ENCODE results near the gene ARHGAP32. TPM values are rescaled to one million over a fixed set of nuclear protein-coding genes. Genes with fewer than 3 reads are reported as not detected.
A peak's percentile ranks its signal among the peaks of the same experiment; 100 is the strongest.

Gene ARHGAP32
- total RNA-seq, 1 donor from 2014 or later, result 41.4 TPM

DNA sequence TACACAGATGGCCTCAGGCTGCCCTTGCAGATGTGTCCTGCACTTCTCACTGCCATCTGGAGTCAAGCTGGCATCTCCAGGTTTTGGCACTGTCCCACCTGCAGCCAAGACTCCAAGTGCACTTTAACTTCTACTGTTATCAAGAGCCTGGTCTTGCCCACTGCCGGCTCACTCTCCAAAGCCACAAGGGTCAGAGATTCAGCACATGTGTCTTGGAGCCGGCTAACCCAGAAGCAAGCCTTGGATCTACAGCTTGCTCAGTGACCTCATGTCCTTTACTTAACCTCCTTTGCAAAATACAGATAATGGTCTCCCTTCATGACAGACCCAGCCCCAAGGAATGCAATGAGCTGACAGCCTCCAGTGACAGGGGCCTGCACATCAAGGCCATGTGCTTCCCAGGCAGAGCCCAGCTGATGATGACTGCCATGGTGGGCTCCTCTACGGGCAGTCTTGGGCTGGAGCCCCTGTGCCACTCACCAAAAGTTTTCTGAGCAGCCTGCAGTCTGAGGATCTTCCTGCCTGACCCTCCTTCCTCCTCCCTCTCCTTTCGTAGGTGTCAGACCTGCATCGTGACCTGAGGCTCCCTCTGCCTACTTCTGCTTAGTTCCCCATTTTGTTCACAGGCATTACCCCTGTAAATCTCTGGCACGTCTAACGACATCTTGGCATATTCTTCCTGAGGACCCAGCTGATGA lies 258.5 kb downstream of the ARHGAP32 start:
- Mint-ChIP-seq H3K4me1 (peaks cover 21% of the 10 kb centered on the region), H3K4me3 (no peak overlapping the region), H3K36me3 (no peaks in the 10 kb centered on the region), H3K27ac (no peak overlapping the region), H3K27me3 (ENCODE audit: low read depth) (no peaks in the 10 kb centered on the region), H3K9me3 (peaks cover 4% of the 10 kb centered on the region)
- TF ChIP-seq, protein P1, sequence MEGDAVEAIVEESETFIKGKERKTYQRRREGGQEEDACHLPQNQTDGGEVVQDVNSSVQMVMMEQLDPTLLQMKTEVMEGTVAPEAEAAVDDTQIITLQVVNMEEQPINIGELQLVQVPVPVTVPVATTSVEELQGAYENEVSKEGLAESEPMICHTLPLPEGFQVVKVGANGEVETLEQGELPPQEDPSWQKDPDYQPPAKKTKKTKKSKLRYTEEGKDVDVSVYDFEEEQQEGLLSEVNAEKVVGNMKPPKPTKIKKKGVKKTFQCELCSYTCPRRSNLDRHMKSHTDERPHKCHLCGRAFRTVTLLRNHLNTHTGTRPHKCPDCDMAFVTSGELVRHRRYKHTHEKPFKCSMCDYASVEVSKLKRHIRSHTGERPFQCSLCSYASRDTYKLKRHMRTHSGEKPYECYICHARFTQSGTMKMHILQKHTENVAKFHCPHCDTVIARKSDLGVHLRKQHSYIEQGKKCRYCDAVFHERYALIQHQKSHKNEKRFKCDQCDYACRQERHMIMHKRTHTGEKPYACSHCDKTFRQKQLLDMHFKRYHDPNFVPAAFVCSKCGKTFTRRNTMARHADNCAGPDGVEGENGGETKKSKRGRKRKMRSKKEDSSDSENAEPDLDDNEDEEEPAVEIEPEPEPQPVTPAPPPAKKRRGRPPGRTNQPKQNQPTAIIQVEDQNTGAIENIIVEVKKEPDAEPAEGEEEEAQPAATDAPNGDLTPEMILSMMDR (IDR thresholded peaks at IDR 0.05; ENCODE audit: unreplicated experiment), result no peak
- no peak for DNase-seq (ENCODE audit: low spot score in 2 of 2, unreplicated experiment in 2 of 2)

DNA sequence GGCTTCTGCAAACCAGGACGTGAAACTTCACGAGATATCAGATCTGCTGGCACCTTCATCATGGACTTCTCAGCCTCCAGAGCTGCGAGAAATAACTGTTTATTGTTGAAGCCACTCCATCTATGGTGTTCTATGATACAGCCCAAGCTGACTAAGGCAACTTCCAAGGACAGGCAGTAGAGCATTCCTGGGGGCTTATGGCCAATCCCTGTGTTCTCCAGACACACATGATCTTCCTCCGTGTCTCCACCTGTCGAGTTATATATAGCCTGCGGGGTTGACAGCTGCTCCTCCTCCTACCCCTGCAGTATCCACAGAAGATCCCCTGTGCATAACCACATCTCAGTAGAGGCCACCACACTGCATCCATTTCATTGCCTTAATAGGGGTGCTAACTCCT lies 260.5 kb downstream of the ARHGAP32 start:
- Mint-ChIP-seq H3K36me3 (no peaks in the 10 kb centered on the region), H3K4me1 (peaks cover 28% of the 10 kb centered on the region), H3K4me3 (no peak overlapping the region)

DNA sequence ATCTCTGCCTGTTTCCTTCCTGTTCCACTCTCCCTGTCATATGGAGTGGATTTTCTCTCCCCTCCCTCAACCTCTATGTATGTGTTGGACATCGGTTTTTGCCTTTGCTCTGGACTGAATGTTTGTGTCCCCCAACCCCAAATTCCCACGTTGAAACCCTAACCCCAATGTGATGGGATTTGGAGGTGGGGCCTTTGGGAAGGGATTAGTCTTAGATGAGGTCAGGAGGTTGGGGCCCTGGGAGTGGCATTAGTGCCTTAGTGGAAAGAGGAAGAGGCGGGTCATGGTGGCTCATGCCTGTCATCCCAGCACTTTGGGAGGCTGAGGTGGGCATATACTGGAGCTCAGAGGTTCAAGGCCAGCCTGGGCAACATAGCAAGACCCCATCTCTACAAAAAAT lies 261.1 kb downstream of the ARHGAP32 start:
- H3K9me3 Mint-ChIP-seq, result peaks cover 4% of the 10 kb centered on the region
- H3K4me3 Mint-ChIP-seq, result no peak overlapping the region
- TF ChIP-seq, protein P1 (IDR thresholded peaks at IDR 0.05; ENCODE audit: unreplicated experiment), result no peak
- H3K27ac Mint-ChIP-seq, result peak overlapping the region; percentile 43
- peaks cover 2% of the 10 kb centered on the region for H3K27me3 Mint-ChIP-seq (ENCODE audit: low read depth)
- no peaks in the 10 kb centered on the region for H3K36me3 Mint-ChIP-seq
- peaks cover 32% of the 10 kb centered on the region for H3K4me1 Mint-ChIP-seq
- DNase-seq (ENCODE audit: low spot score in 2 of 2, unreplicated experiment in 2 of 2), result no peak

More for the DNA sequence above, 260.5 kb downstream of the ARHGAP32 start:
- Mint-ChIP-seq H3K27ac (no peak overlapping the region), H3K27me3 (ENCODE audit: low read depth) (no peaks in the 10 kb centered on the region), H3K9me3 (peaks cover 4% of the 10 kb centered on the region)
- TF ChIP-seq, protein P1 (IDR thresholded peaks at IDR 0.05; ENCODE audit: unreplicated experiment), result no peak
- DNase-seq (ENCODE audit: low spot score in 2 of 2, unreplicated experiment in 2 of 2), result no peak

DNA sequence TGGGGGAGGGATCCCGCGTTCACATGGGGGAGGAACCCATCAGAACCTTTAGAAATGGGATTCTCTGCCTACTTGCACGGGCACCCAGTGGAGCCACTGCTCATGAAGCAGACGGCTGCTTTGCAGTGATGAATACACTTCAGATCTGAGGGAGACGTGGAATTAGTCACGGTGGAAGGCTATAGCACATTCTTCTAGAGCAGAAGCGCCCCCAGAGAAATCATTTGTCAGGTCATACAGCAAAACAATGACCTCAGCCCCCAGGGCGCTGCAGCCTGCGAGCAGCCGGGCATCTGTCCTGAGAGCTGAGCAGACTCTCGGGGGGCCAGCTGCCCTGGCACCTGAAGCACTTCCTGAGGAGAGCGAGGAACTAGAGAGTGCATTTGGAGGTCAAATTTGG lies 262.1 kb downstream of the ARHGAP32 start:
- H3K27me3 Mint-ChIP-seq (ENCODE audit: low read depth), result peaks cover 2% of the 10 kb centered on the region

DNA sequence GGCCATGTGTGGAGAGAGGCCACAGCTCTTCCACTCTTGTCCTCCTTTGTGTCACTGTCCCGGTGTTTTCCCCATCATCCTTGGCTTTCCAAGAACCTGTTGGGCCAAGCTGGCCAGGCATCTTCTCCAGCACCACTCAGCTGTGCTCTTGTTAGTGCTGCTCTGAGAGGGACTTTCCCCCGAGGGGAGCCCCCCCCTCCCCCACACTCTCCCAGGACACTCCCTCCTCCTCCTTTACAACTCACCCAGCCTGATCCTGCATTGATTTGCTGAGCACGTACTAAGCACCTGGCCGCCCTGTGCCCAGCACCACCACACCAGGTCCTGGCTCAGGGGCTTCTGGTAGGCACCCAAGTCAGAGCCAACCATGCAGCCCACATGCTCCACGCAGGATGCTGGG lies 262.7 kb downstream of the ARHGAP32 start:
- Mint-ChIP-seq H3K36me3 (no peaks in the 10 kb centered on the region), H3K4me1 (peaks cover 32% of the 10 kb centered on the region), H3K4me3 (no peak overlapping the region), H3K27ac (no peak overlapping the region), H3K27me3 (ENCODE audit: low read depth) (peaks cover 2% of the 10 kb centered on the region), H3K9me3 (peaks cover 4% of the 10 kb centered on the region)
- DNase-seq (ENCODE audit: low spot score in 2 of 2, unreplicated experiment in 2 of 2), result no peak
- TF ChIP-seq, protein P1 (IDR thresholded peaks at IDR 0.05; ENCODE audit: unreplicated experiment), result no peak

More for the DNA sequence above, 262.1 kb downstream of the ARHGAP32 start:
- no peak for DNase-seq (ENCODE audit: low spot score in 2 of 2, unreplicated experiment in 2 of 2)
- Mint-ChIP-seq H3K36me3 (no peaks in the 10 kb centered on the region), H3K9me3 (peaks cover 4% of the 10 kb centered on the region), H3K4me1 (peaks cover 32% of the 10 kb centered on the region), H3K27ac (peak overlapping the region; percentile 21), H3K4me3 (no peak overlapping the region)
- TF ChIP-seq, protein P1 (IDR thresholded peaks at IDR 0.05; ENCODE audit: unreplicated experiment), result no peak

All from mesothelial cell of epicardium (in vitro differentiated cells).